ENCODE measurements around the gene HRK.

DNA sequence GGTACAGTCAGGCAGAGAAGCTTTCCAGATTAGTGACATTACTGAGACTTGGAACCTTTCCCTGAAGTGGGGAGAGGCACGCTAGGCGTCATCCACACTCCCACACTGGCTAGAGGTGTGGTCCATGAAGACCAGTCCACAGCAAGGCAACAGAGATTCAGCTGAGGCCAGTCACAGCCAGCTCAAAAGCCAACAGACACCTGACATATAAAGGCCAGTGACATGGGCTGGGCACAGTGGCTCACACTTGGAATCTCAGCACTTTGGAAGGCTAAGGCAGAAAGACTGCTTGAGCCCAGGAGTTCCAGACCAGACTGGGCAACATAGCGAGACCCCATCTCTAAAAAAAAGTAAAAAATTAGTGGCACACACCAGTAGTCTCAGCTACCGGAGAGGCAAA is 10.9 kb downstream of the HRK start:
- TF ChIP-seq CTCF (IDR thresholded peaks at IDR 0.05; ENCODE audit: low read depth, low read length) (no peak), EZH2phosphoT487 (IDR thresholded peaks at IDR 0.05; ENCODE audit: low read depth) (no peak)
